Astrocyte (in vitro differentiated cells and primary cell): ENCODE data around the gene CFAP58.

Experiments used
- CTCF ChIP-seq: IDR thresholded peaks from 2 replicates; pipeline ENCODE4 v1.5.1; 2011; ENCODE audit warnings: low read depth, mild to moderate bottlenecking, inconsistent platforms, low read length, moderate library complexity; ENCODE audit not compliant: insufficient read depth
- EZH2 ChIP-seq: IDR thresholded peaks from 2 replicates; pipeline ENCODE4 v1.6.1; 2012; ENCODE audit warnings: mild to moderate bottlenecking, low read length, inconsistent platforms; ENCODE audit not compliant: insufficient read depth

GRCh38 chr10:104332243-104333031 is 21.2 kb upstream of the CFAP58 start:
- no peak for TF ChIP-seq EZH2
- TF ChIP-seq CTCF, result no peak
